SHP77 (cell line): ENCODE measurements around the gene DYRK4.
A peak's percentile ranks its signal among the peaks of the same experiment; 100 is the strongest.

Source experiments
- DNase-seq, 2 experiments: peaks; one replicate each; lab custom pipeline; 2025; lab: John Stamatoyannopoulos, UW

The DYRK4 gene

DNA sequence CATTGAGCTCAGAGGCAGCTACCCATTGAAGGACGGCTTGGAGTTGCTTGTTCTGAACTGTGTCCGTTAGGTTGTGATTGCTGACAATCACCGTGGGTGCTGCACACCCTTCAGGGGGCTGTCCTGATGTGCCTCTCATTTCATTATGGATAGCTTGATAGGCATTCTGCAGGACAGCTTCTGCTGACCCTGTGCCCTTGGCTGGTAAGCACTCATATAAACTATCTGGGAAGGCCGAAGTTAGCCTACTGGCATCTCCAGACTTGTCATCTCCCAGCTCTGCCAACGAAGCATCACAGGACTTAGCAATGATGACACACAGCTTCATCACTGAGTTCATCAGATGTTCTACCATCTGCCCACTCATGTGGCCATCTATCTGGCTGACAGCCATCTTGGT lies 64.5 kb downstream of the DYRK4 start:
- DNase-seq = no peak

DNA sequence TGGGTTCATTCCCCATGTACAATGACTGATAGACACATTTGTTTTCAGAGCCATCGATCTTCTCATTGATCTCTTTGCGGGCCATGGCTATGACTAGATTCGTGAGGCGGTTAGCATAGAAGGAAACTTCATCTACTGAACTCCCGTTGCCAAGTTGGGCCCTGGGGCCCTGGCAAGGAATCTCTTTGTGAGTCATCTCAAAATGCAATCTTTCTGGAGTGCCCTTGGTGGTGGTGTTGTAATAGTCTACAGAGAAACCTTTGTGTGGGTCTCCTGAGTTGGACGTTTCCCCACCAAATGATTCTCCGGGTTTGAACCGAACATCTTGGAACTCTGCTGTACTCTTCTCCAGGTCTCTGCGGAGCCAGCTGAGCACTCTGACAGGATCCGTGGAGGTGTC lies 66.4 kb downstream of the DYRK4 start:
- DNase-seq = no peak

DNA sequence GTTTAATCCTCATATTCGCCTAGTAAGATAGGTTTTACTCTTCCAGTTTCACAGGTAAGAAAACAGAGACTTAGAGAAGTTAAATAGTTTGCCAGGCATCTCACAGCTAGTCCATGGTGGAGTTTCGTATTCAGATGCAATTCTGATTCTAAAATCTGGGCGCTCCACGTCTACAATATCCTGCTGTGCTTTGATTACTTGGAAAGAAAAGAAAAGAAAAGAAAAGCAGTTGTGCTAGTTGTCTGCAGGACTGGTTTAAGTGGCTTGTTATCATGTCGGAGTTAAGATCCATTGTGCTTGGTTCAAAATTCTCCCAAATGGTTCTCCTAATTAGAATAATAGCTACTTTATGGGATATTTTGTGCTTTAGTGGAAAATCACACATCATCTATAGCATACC lies 68.3 kb downstream of the DYRK4 start:
- no peak for DNase-seq

DNA sequence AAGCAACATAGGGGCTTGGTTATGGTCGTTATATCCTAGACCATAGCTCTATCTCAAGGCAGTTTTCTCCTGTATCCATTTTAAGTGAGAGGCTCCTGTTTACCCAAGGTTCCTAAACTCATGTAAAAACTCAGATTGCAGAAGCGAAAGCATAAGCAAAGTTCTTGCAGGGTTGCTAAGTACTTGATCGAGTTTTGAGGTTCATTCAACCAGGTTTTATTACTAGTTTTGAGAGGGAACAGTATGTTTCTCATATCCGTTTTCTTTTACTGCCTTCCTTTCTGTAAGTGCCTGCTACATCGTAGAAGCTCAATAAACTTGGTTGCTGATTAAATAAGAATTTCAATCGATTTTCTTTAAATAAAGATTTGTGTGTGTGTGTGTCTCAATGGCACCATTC lies 81.7 kb downstream of the DYRK4 start:
- no peak for DNase-seq

DNA sequence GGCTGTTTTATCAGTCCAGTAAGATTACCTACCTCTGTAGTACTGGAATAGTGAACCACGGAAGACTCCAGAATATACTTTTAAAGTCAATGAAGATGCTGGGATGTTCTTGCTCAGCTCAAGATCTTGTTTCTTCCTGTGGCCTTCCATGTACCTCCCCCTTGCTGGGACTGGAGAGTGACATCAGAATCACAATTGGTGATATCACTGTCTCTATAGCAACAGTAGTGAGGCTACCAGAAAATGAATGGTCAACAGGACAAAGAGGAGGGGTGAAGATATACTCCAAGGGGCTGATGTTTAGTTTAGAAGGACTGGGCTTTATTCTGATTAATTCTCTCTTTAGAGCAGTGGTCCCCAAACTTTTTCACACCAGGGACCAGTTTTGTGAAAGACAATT lies 83.0 kb downstream of the DYRK4 start:
- DNase-seq = no peak

- DNase-seq = peak in 1 of 2 experiments; percentile 0
Observed at GRCh38 chr12:4648104-4648500, 86.1 kb downstream of the DYRK4 start.

GRCh38 chr12:4648501-4649357 lies 86.7 kb downstream of the DYRK4 start, which contains the start of the genes AKAP3 and NDUFA9:
Gene AKAP3 (minus strand): TSS chr12:4649051. CDS start chr12:4638196, 10,855 bp downstream.
Gene NDUFA9 (plus strand): TSS chr12:4649114. CDS start chr12:4649127, 13 bp downstream.
- DNase-seq = peak; percentile 9 to 57

- no peak for DNase-seq
Observed at GRCh38 chr12:4649358-4649661, 87.3 kb downstream of the DYRK4 start.

- no peak for DNase-seq
Observed at GRCh38 chr12:4653257-4653656, 91.2 kb downstream of the DYRK4 start.

GRCh38 chr12:4653691-4654090 lies 91.7 kb downstream of the DYRK4 start:
- DNase-seq = no peak
